Activated T-cell treated with anti-CD3 and anti-CD28 coated beads for 48 hours (primary cell): ENCODE measurements around the gene SRPX2.

Source experiments
- DNase-seq: peaks from one replicate; pipeline ENCODE4 v3.0.0-alpha.2; 2020; ENCODE audit warnings: low read depth

The SRPX2 gene

DNA sequence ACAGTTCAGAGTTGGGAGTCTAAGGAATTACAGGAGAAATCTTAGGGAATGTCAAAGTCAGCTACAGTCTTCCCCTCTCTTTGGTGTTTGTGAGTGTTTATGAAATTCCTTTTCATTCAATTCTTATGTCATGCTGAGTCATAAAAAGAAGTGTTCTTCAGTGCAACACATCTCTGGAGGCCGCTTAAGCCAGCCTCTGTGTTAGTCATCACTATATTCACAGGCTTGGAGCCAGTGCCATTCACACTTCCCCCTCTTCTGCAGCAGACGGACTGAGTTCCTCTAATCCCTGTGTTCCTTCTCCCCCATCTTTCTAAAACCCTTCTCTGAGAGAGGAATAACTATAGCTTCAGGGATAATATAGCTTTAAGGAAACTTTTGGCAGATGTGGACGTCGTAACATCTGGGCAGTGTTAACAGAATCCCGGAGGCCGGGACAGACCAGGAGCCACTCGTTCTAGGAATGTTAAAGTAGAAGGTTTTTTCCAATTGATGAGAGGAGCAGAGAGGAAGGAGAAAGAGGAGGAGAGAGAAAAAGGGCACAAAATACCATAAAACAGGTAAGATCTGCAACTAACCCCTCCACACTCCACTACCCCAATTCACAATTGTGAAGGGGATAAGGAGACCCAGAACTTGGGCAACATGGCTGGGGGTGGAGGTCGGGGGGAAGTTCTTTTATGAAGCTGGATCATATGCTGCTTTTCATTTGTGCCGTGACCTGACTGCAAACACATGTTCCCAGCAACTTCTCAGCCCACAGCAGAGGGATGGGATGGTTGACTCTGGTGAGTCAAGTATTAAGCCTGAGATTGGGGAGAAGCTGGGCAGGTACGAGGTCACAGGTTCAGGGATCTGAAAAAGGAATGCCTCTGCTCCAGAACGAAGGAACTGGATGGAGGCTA, at the start of gene SRPX2:
SRPX2 (plus strand) TSS at position 244 of the 905 bp plus-strand sequence. CDS start 2,124 bp downstream, outside the sequence.
- no peak for DNase-seq

DNA sequence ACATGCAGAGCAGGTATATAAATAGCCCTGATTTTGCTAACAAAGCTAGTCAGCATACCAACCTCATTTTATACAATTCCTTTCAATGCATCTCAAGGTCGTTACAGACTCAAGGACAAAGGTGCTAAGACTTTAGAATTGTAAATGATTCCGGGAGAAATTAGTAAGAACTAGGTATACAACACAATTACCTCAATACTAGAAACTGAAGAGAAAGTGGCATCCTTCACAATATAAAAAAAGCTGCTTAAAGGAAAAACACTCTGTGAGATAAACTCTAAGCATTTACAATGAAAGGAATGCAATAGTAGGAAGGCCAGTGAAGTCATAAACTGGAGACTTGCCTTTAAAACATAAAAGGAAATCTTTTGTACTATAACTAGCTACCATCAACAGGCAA, 47.4 kb upstream of the SRPX2 start:
- DNase-seq, result no peak

DNA sequence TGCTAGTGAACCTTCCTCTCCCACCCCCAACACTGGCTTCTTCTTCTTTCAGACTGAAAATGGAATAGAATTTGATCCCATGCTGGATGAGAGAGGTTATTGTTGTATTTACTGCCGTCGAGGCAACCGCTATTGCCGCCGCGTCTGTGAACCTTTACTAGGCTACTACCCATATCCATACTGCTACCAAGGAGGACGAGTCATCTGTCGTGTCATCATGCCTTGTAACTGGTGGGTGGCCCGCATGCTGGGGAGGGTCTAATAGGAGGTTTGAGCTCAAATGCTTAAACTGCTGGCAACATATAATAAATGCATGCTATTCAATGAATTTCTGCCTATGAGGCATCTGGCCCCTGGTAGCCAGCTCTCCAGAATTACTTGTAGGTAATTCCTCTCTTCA, 44.5 kb upstream of the SRPX2 start:
- DNase-seq, result no peak

DNA sequence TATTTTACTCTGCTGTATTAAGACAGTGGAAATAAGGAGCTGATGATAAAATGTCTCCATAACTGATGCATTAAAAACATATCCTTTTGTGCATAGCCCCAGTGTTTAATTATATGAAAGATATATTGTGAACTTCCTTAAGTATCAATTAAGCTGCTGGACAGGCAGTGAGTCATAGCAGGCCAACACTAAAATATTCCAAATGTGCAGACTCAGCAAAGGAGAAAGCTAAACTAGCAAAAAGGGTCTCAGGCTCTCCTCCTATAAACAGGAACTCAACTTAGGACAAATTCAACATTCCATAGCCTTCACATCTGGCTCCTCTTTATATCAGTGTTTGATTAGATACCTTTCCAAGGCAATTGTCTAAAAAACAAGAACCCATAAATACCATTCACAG, 43.7 kb upstream of the SRPX2 start:
- DNase-seq, result no peak

- no peak for DNase-seq
These were observed 43.2 kb upstream of the SRPX2 start for GRCh38 chrX:100600758-100601157.

GRCh38 chrX:100606753-100607152, 37.2 kb upstream of the SRPX2 start:
- no peak for DNase-seq

- no peak for DNase-seq
These were observed 34.4 kb upstream of the SRPX2 start for GRCh38 chrX:100609591-100609990.

DNA sequence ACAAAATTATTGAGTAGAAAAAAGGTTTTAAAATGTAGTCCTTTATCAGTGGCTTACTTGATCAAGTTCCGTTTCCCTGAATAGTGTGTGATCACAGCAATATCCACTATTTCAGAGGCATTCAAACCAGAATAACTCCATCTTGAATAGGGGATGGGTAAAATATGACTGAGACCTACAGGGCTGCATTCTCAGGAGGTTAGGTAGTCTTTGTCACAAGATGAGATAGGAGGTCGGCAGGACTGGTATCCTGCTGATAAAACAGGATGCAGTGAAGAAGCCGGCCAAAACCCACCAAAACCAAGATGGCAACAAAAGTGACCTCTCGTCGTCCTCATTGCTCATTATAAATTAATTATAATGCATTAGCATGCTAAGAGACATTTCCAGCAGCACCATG, 32.0 kb upstream of the SRPX2 start:
- DNase-seq, result no peak

DNA sequence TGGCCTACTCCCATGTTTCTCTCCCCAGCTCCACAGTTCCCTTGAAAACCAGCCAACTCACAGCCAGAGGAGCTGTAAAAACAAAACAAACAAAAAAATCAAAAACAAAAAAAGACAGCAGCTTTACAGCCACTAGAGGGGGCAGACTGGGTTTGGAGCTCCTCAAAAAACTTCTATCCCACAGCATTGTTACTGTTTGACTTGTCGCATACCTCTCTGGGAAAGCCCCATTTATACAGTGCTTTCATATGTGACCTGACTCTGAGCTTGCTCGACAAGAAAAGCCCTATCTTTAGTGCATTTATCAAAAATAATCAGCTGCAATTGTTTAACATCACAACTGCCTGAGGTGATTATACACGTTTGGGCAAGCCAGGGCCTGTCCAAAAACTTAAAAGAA, 29.0 kb upstream of the SRPX2 start:
- no peak for DNase-seq

DNA sequence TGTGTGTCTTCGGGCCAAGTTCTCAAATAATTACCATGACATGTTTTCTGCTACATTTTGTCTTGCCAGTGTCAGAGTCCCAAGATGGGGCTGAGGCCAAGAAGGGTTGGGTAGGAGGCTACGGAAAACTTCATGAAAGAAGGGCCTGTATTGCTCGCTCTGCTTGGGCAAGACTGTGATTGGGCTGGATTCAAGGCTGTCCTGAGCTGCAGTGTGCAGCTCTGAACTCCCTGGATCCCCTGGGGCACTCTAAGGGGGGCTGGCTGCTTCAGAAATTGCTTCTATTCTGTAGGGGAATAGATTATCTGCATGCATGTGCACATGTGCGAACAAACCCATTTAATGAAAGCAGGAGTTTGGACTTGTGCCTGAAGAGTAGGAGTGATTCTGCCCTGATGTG, 21.0 kb upstream of the SRPX2 start:
- no peak for DNase-seq

- no peak for DNase-seq
These were observed 18.0 kb upstream of the SRPX2 start for GRCh38 chrX:100625985-100626491.

DNA sequence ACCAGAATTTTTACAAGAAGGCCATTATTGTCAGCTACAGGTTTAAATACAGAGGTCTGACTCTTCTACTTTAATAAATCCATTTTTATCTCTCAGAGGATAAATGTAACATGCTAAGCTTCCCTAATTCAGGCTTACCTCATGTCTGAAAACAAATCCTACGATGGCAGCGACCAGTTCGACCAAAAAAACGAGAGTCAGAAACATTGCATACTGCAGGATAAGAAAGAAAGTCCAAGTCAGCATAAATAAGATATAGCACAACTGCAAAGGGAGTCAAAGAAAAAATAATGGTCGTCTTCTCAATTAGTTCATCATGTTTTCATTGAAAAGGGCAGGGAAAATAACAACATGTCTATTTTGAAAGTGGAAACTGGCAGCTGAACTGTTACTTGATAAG, 9.0 kb upstream of the SRPX2 start:
- no peak for DNase-seq

DNA sequence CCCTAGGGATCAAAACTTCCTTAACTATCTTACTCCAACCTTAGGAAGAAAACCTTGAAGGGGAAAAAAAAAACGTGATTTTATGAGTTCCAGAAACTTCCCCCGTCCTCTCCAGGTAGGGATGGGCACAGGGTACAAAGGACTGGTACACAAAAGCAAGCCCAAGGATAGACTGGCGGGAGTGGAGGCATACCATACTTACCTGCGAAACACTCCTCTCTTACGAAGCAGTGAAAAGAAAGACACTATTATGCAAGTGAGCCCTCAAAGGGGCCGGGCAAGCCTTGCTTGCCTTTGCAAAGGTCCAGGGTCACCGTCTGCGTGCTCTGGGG, 8.0 kb upstream of the SRPX2 start:
- DNase-seq, result no peak

- peak; percentile 64 for DNase-seq
These were observed 7.5 kb upstream of the SRPX2 start, which contains the start of gene TSPAN6 for GRCh38 chrX:100636321-100636991. Gene TSPAN6 (minus strand): TSS chrX:100636806. CDS start chrX:100636694, 112 bp downstream.

DNA sequence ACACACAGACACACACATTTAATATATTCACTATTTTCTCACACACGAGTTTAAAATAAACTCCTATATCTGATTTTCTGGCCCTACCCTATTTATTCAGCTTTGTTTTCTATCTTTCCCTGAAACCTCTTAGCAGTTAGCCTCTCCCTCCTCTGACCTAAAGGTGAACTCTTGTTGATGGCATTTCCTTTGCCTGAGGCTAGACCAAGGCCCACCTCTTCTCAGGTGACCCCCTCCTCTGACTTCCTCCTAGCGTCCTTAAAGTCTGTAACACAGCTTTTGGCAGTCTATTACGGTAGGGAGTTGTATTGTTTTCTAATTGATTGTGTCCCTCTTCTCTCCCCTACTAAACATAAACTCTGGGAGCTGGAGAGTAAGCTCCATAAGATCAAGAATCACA, 1.7 kb upstream of the SRPX2 start:
- no peak for DNase-seq

- DNase-seq, result no peak
These were observed 787 bp upstream of the SRPX2 start for GRCh38 chrX:100643212-100643611.

DNA sequence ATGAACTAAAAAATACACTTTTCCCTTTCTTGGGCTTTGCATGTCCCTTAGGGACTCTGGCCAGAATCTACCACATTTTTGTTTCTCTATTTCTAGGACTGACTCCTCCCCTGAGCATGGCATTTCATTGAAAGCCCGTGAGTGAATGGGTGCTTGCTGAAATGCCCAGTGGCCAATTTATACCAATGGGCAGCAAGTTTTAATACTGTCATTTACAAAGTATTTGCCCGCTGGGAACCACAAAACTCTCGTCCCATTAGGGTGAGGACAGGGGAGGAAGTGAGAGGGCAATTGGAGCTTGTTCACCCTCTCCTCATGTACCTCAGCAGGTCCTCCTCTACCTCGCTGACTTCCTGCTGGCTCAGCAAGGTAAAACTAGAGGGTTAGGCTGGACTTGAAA, 1.1 kb downstream of the SRPX2 start:
- no peak for DNase-seq

DNA sequence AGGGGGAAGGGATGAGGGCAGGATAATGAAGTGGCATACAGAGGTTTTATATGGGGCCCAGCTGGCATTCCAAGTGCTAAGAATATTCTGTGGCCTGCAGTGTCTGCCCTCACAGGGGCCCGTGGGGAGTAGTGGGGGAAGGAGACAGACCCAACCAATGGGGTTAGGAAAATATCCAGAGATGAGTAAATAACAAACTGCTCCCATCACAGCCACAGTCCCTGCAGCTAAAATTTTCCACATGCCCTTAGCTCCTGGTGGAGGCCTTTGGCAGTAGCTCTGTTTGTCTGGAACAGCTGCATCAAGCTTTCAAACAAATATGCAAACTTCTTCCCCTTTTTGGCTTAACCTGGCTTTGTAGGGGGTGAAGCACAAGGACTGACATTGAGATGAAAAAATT, 3.1 kb downstream of the SRPX2 start:
- DNase-seq, result no peak

- no peak for DNase-seq
These were observed 3.7 kb downstream of the SRPX2 start for GRCh38 chrX:100647739-100648138.

DNA sequence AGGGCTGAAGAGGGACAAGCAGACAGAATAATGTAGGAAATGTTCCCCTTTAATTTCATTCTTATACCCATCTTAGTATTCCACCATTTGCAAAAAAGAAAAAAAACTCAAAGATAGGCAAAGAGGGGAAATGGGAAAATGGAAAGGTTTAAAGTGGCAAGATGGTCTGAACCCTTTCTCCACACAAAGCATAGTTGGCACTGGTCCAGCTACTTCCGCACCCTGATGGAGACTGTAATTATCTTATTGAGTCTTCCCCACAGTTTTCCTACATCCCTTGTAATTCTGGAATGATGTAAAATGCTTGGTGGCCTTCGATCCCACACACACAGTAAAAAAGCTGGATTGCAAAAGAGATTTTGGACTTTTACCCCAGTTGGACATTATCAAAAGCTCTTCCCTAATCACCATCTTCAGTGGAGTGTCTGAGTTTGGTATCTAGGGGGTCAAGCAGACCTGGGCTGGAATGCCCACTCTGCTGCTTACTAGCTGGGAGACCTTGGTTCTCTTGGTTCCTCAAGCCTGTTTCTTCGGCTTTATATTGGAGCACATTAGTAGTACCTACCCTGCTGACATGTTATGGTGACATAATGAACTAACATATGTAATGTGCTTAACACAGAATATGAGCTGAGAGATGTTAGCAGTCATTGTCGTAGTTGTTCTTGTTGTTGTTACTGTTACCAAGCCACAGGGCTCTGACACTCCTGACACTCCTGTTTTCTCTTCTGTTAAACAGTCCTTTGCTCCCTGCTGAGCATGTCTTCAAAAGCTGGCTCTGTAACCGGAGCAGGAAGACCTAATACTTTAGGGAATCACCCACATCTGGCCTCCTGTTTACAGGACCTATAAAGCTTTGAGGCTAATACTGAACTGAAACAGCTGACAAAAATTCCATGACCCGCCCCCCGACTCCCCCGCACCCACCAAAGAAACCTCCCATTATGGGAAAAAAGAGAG, 4.7 kb downstream of the SRPX2 start:
- no peak for DNase-seq

DNA sequence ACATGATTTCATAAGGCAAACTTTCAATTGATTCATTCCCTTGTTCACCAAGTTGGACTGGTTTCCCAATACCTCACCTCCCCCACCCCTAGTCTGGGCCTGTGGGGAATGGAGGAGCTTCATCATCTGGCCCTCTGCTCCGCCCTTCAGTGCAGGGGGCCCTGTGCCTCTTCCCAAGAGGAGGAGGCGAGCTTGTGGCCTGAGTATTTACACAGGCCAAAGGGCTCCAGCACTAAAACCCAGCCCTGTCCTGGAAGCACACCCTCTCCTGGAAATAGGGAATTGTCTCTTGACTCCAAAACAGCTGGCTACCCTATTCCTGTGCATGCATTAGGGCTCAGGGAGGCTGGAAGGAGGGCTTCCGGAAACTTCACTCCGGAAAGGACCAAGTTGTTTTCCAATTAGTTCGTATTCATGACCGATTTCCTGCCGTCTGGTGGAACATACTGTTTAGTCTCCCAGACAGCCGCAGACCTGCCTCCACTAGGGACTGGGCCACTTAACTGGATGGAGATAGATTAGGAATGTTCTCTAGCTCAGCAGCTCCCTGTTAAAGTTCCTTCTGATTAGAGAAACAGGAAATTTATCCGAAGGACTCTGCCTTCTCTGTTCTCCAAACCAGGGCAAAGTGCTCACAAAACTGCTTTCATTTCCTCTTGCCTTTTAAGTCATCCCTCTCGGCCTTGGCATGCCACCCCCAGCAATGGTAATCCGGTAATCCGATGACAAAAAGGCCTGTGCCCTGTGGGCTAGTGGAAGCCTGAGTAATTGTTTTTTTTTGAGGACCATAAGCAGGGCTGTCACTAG, 5.8 kb downstream of the SRPX2 start:
- no peak for DNase-seq
